ENCODE results near the gene SEMA3G.
A peak's percentile ranks its signal among the peaks of the same experiment; 100 is the strongest.

SEMA3G gene

DNA sequence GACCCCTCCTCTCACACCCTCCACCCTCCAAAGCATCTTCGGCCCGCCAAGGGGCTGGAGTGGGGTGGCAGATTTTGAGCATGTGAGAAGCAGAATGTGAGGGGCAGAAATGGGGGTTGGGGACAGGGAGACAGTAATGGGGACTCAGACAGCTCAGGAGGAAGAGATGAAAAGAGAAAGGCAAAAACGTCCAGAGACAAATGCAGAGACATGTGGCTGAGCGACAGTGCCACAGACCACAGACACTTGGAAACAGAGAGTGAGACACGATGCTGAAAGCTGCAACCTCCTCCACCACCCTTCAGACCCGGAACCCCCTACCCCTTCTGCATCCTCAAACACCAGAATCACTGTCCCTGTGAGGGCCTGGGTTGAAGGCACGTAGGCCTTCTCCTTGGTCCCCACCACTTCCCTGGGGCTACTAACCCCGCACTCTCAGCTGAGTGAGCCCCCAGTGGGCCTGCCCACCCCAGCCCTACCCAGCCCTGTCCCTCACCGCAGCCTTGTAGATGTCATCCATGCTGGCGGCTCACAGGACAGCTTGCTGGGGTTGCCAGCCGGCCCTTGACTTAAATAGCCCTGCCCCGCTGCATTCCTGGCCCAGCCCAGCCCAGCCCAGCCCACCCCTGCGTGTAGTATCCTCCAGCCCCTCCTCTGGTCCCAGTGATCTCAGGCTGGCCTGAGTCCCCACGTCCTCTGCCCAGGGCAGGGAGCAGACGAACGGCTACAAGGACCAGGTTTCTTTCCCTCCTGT is 8.8 kb upstream of the SEMA3G start, which contains the start of gene TNNC1:
Gene TNNC1, minus strand, starts transcription at position 546 of the 754 bp plus-strand sequence. Its CDS starts 26 bp downstream, at position 520.
- no peak for DNase-seq (ENCODE audit: low spot score)

DNA sequence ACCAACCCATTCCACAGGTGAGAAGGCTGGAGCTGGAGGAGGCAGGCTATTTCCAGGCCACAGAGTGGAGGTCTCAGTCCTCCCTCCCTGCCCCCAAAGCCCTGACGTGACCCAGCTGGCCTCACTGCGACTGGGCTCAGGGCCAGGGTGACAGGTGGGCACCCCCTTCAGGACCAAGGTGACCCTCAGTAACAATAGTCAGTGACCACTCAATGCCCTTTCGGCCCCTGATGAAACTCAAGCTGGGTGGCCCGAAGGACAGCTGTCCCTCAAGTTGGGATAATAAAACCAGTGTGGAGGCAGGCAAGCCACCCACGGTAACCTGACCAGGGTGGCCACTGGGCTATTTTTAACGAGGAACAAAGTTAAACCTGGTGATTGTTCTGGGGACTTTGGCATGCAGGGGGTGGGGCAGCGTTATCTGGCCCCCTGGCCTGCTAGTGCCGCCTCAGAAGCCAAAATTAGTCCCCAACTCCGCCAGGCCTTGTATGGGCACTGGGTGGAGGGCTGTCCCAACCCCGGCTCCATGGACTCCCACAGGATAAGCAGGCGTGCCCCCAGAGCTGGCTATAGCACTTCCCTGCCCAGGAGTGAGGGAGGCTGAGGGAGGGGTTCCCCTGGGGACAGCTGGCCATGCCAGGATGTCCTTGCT is 7.8 kb upstream of the SEMA3G start:
- no peak for DNase-seq (ENCODE audit: low spot score)

DNA sequence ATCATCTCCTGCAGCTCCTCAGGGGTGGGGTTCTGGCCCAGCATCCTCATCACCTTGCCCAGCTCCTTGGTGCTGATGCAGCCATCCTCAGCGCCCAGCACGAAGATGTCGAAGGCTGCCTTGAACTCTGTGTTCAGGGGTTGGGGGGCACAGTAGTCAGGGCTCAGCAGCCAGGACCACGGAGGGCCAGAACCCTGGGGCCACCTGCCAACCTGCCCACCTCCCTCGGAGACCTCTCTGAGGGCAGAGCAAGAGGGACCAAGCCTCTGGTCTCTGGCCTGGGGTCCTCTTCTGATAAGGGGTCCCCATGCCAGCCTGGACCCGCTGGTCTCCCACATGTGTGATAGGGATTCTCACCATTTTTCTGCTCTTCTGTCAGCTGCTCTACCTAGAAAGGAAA is 7.2 kb upstream of the SEMA3G start:
- no peak for DNase-seq (ENCODE audit: low spot score)

DNA sequence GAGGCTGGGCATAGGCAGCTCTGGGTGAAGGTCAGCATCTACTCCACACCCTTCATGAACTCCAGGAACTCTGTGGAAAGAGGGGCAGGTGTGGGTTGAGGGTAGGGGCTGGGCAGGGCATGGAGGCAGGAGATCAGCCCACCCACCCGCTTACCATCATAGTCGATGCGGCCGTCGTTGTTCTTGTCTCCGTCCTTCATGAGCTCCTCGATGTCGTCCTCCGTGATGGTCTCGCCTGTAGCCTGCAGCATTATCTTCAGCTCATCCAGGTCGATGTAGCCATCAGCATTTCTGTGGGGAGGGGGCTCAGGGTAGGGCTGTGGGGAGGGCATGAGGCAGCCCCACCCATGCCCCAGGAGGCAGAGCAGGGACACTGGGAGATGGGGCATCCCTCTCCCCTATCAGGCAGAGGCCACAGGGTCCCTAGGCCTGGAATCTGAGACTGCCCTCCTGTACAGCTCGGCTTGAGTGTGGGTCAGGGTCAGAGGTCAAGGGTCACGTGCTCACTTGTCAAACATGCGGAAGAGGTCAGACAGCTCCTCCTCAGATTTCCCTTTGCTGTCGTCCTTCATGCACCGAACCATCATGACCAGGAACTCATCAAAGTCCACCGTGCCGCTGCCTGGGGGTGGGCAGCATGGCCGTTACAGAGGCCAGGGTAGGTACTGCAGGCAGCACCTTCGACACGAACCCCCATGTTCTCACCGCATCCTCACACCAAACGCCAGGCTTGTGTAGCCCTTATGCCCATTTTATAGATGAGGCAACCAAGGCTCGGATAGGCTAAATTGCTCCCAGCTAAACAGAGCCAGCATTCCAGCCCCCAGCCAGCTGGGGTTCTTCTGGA is 6.6 kb upstream of the SEMA3G start:
- DNase-seq (ENCODE audit: low spot score), result no peak

DNA sequence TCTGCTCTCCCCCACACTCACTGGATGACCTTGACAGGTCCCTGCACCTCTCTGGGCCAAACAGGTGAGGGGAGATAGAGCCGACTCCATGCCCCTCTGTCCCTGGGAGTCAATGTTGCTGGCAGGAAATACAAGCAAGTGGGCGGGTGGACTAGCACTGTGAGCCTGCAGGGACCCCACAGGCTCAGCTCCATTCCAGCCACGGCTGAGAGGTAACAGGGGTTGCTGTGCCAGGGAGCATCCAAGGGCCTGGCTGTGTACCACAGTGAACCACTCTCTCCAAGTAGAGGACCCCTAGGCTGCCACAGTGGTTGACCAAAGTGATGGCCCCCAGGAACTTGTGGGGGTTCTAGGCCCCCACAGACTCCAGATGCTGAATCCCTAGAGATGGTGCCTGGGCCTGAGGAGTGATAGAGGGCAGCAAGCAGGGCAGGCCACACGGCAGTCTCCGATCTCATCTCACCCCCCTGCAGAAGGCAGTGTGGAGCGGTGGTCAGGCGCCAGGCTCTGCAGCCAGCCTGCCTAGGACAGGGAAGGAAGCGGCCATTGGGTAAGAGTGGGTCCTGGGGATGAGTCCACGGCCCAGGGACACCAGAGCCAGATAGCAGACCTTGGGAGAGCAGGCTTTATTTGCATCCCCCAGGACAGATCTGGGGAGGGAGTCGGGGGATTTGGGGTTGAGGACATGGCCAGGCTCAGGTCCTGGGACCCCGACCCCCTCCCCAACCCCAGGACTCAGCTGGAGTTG is 5.8 kb upstream of the SEMA3G start:
- no peak for DNase-seq (ENCODE audit: low spot score)

DNA sequence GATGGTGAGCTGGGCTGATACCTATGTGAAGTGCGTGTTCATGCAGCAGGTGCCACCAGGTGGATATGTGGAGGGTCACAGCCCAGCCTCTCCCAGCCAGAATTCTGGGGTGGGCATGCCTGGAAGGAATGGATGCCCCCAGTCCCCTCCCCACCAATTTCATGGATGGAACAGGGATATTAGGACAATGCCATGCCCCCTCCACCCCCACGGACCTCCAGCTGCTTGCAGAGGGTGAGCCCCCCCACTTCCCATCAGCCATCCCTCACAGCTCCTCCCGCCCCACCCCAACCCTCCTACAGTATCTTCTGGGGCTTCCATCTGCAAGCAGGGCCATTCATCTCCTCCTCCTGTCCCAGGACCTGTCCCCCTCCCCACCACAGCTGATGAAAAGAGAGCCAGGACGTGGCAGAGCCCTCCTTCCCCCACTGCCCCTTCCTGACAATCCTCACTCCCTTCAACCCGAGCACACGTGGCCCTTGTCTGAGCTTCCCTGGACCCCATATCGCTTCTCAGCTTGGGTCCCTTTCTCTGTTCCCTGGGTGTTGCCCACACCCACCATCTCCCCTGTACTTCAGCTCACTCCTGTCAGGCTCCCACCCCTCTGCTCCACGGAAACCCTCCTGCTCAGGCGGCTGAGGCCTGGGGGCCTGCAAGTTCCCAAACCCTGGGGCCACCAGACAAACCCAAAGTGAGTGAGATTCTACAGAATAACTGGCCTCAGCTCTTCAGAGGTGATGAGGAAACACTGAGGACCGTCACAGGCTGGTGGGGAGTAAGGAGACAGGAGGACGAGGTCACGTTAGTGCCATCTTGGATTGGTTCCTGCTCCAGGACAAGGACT is 2.8 kb upstream of the SEMA3G start:
- no peak for DNase-seq (ENCODE audit: low spot score)

DNA sequence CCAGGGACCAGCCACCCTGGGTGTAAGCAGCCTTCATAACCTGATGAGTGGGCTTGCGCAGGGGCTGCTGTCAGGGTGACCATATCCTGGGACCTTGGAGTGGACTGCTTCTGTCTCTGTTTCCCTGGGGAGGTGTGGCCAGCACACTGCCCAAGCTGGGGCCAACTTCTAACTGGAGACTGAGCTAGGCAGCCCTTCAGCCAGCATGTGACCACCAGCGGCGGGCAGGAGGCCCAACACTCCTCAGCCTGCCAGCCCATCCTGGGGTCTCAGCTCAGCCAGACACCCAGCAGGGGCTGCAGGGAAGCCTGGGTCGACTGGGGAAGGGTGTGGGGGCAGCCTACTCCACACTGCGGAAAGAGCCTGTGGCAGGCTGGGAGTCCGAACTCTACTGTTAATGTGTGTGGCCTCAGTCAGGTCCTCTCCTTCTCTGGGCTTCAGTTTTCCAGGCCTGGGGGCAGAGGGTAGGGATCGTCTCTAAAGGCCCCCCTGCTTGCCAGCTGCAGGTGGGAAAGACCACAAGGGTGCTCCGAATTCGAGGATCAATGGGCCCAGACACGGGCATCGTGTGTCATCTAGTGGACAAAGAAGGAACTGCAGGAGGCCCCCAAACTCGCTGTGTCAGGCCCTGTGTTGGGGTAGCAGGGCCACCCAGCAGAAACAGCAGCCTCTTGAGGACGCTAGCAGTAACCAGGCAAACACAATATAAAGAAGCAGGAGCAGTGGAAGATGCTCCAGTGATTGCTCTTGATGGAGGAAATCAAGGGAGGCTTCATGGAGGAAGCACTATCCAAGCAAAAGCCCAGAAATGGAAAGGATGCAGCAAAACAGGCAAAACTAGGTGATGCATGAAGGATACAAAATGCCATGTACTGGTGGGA is 2.0 kb upstream of the SEMA3G start:
- peak; percentile 83 for DNase-seq (ENCODE audit: low spot score)

DNA sequence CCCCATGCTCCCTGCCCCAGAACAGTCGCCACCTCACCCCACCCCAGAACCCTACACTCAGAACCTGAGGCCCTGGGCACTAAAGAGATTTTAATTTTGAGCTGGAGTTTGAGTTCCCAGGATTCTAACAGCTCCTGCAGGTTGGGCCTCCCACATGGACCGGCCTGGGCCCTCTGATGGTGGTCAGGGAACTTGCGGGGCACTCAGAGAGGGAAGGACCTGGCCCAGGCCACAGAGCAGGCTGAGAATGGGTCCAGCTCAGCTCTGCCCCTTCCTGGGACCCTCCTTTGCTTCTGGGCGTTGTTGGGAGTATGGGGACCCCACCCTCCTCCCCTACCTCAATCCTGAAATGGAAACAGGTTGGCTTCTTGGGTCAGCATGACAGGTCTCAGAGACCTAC is 1.1 kb upstream of the SEMA3G start:
- no peak for DNase-seq (ENCODE audit: low spot score)

DNA sequence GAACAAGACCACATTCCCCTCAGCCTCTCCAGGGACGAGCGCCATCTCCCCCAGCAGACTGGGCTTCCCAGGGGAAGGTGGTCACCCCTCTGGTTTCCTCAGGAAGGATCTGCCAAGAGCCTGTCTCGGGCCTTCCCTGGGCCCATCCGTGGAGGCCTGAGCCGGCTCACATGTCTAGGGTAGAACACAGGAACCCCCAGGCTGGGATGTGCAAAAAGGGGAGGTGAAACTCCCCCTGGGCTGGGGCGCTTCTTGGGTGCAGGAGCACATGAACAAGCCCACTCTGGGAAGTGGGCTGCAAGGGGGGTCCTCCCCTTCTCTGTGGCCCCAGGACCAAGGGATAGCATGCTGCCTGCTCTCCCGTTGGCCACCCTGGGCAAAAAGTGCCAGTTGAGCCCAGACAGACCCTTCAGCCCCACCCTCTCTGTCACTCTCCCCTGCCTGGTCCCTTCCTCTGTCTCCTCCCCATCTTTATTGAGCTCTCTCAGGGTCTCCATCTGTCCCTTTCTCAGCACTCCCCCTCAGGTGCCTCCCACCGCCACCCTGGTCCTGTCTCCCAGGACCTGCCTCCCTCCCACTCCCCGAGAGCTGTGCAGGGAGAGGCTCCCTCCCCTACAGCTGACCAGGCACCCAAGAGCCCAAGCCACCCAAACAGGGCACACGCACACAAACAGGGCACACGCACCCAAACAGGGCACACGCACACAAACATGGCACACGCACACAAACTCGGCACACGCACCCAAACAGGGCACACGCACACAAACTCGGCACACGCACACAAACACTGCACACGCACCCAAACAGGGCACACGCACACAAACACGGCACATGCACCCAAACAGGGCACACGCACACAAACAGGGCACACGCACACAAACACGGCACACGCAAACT is 864 bp downstream of the SEMA3G start:
- DNase-seq (ENCODE audit: low spot score), result no peak

DNA sequence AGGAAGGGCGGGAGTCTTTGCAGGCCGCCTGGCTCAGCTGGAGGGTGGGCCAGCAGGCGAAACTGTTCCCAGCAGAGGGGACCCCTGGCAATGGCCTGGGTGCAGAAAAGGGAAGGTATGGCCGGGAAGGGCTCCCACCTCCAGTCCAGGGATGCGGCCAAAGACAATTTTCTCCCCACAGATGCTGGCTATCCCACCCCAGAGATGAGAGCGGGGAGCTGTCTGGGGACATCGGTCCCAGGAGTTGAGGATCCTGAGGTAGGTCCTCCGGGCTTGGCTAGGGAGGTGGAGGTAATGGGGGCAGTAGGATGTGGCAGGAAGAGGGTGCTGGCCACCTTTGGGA is 1.7 kb downstream of the SEMA3G start:
- no peak for DNase-seq (ENCODE audit: low spot score)

DNA sequence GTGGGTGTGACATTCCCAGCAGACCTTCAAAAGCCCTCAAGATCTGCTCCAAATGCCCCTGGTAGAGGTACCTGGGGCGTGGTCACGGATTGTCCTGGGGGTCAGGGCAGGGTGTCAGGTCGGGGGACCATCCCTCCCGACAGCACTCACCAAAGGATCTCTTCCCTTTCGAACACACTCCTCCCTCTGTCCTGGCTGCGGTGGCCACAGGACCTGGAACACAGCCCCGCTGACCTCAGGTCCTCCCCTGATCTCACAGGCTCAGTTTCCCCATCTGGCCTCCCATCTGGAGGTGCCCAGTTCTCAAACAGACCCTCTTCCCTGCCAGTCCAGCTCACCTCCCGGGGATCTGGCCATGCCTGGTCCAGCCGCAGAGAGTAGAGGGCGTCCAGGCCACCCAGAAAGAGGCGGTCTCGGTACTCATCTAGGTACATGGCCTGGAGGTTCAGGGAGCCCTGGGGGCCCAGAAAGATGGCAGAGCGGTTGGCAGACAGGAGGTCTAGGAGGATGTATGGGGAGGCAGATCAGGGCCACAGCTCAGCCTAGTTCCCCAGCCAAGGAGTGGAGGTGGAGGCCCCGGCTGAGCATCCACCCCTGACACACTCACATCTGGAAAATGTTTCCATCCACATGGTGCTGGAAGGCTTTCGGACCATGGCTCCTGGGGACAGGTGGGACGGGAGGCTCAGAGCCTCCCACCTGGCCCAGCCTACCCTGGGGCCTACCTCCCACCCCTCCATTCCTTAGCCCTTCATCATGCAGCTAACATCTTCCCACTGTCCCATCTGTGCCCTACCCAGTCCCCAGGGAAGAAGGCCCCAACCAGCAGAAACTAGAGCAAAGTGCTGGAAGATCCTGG is 2.3 kb downstream of the SEMA3G start:
- no peak for DNase-seq (ENCODE audit: low spot score)

DNA sequence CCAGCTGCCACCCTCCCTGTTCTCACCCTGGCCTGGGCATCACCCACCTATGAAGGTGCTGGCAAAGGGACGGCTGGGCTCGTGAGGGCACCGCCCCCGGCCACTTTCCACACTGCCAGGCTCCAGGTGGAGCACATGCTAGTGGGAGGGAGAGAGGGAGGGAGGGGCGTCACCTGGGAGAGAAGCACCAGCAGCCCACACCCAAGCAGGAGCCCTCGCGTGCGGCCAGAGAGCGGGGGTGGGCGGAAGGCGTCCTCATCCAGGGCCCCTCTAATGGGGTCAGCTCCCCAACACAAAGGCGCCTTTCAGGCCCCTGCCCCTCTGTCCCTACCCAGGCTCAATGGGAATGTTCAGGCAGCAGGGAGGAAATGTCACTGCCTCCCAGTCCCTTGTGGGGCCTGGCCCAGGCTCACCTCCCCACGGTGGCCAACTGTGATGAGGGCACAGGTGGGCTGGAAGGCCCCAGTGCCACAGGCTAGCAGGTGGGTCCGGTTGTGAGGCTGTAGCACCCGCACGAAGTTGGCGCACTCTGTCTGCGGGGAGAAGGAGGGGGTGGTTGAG is 3.1 kb downstream of the SEMA3G start:
- no peak for DNase-seq (ENCODE audit: low spot score)

DNA sequence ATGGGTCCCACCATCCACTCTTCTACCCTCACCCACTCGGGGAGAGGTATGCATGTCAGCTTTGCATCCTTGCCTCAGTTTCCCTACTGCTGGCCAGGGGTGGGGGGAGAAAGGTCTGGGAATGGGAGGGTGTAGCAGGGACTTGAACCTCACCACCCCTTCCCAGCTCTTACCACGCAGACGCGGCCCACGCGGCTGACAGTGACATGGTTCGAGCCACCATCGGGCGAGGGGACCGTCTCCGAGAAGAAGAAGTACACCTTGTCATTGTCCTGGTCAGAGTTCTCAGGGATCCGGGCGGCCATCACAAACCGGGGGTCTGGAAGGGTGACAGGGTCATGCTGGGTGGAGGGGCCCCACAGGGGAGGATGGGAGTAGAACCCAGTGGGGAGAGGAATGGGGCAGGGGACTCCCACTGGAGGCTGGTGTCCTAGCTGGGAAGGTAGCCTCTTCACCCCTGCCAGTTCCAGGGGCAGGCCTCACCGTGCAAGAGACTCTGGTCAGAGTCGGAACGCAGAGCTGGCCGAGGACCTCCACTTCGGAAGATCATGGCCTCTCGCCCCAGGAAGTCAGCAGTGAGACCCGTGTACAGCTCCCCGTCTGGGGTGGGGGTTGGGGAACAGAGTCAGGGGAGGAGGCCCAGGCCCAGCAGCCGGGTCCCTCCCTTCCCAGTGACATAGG is 3.7 kb downstream of the SEMA3G start:
- DNase-seq (ENCODE audit: low spot score), result no peak

DNA sequence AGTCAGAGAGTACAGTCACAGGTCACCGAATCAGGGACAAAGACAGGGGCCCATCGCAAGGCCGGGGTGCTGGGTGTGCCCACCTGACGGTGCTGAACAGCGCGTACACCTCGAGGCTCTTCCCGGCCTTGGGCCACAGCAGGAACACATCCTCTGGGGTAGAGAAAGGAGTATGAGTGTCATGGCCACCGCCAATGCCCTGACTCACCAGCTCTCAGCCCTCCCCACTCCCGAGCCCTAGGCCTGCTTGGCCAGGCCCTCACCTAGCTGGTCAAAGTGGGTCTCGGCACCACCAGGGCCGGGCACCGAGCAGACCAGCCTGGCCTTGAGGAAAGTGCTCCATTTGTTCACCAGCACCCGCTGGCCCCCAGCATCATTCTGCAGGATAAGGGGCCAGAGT is 4.2 kb downstream of the SEMA3G start:
- no peak for DNase-seq (ENCODE audit: low spot score)

DNA sequence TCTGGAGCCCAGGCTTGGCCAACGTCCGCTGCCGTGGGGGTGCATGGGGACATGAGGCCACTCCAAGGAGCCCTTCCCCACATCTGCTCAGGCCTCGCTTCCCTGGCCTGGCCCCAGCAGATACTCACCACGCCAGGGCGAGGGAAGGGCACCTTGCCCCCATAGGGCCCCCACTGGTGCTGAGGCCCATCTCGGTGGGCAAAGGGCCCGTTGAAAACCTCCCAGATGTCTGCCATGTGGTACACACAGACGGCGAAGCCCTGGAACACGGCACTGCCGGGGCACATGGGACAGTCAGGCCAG is 4.7 kb downstream of the SEMA3G start:
- DNase-seq (ENCODE audit: low spot score), result no peak

DNA sequence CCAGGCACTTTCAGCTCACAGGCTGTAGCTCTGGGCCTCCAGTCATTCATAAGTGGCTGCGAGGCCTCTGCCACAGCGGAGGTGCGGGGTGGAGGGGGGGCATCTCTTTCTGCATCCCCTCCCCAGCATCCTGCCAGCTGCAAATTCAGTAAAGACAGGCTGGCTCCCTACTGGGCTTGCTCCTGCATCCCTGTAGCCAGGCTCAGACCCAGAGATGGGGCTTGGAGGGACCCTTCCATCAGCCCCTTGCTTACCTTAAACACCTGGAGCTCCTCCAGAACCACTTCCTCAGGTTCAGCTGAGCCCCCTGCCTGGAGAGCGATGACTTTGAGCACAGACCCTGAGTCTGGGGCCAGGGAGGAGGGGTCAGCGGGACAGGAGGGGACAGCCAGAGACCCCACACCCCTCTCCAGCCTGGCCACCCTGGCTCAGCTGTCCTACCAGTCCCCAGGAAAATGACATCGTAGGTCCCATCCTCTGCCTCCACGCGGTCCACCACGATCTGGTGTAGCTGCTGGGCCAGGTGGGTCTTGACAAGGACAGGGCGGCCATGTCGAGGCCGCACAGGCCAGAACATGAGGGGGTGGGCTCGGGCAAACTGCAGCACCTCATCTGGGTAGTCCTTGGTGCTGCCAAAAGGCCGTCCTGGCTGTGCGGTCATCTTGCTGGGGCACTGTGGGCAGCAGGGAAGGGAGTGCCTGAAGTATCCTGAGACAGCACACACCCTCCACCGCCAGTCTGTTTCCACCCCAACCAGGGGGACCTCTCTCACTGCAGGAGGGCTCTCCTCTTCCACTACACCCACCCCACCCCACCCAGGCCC is 5.3 kb downstream of the SEMA3G start:
- no peak for DNase-seq (ENCODE audit: low spot score)
